ENCODE data around the gene NANOS2. TPM values are rescaled to one million over a fixed set of nuclear protein-coding genes. Genes with fewer than 3 reads are reported as not detected.

Gene NANOS2
- total and polyA plus RNA-seq, 2 of the 4 experiments (the other 2 are of a cell fraction): not detected

DNA sequence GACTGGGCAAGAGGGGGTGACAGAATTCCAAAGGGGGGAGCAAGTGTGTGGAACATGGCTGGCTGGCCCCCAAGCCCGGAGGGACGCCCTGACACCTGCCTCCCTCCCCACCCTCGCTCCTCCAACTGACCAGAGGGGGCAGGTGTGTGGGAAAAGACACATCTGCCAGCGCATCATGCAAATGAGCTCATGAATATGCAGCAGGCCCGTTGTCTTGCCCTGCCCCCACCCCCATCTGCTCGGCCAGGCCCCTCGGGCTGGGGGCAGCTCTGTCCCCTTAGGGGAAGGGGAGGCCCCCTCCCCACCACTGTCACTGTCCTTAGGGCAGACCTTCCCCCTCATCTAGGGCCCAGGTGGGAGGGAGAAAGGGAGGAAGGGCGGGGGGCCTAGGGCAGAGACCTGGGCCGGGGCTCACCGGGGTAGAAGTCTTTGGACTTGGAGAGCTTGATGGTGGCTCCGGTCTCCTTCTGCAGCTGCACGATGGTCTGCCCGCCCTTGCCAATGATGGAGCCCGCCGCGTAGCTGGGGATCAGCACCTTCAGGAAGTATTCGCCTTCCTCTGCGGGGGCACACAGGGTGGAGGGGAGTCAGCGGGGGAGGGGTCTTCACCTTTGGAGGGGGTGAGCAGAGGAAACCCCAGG is 46.1 kb upstream of the NANOS2 start:
- Histone ChIP-seq H2BK15ac (ENCODE audit: low read depth, low read length) (no peak overlapping the region), H4K8ac (ENCODE audit: low read depth in 2 of 2, low read length in 2 of 2) (no peak overlapping the region), H3K27me3 (ENCODE audit: control insufficient read depth, insufficient read depth, low read length) (peaks cover 24% of the 10 kb centered on the region), H3K36me3 (ENCODE audit: control insufficient read depth, insufficient read depth, low read length) (no peaks in the 10 kb centered on the region), H3K9me1 (ENCODE audit: insufficient read depth, low read length) (peaks cover 4% of the 10 kb centered on the region; the same call in 1 of the 2 replicates), H3K14ac (replicated peaks; ENCODE audit: low read depth, low read length) (no peak overlapping the region), H4K5ac (ENCODE audit: low read depth, low read length) (no peak overlapping the region), H3K56ac (ENCODE audit: extremely low read depth, insufficient read depth, low read length) (no peak overlapping the region), H2AK5ac (ENCODE audit: low read depth, low read length) (no peak overlapping the region), H3K23ac (ENCODE audit: low read depth, low read length) (no peak overlapping the region), H3K4me2 (ENCODE audit: low read depth, low read length) (no peak overlapping the region), H3K4ac (ENCODE audit: low read depth, low read length) (no peak overlapping the region), H2BK20ac (ENCODE audit: low read depth, low read length) (no peak overlapping the region), H2AFZ (replicated peaks; ENCODE audit: low read length, poor library complexity) (no peak overlapping the region), H4K20me1 (ENCODE audit: insufficient read depth, low read length) (no peaks in the 10 kb centered on the region; the same call in 1 of the 2 replicates), H3K4me1 (ENCODE audit: control insufficient read depth, insufficient read depth, low read length) (no peaks in the 10 kb centered on the region), H3K9ac (ENCODE audit: low read depth, low read length) (no peak overlapping the region), H2AK9ac (replicated peaks; ENCODE audit: low read depth, low read length, poor library complexity) (no peak overlapping the region), H3K9me3 (ENCODE audit: control insufficient read depth, insufficient read depth, low read length) (no peaks in the 10 kb centered on the region), H4K91ac (ENCODE audit: insufficient read depth, low read depth, low read length) (no peak overlapping the region), H2BK5ac (ENCODE audit: low read depth, low read length, poor library complexity, severe bottlenecking) (no peak overlapping the region), H3K4me3 (ENCODE audit: insufficient read depth, low read depth, low read length) (no peak overlapping the region), H3K18ac (ENCODE audit: low read depth, low read length) (no peak overlapping the region), H3K79me1 (ENCODE audit: low read depth in 1 of 2, low read length in 2 of 2) (no peaks in the 10 kb centered on the region), H2BK120ac (ENCODE audit: low read depth, low read length) (no peak overlapping the region), H3K27ac (ENCODE audit: insufficient read depth, low read length) (no peak overlapping the region)
- in situ Hi-C loops (cut with MboI; ENCODE audit: low sequenced_read_pairs): no loop called here
- WGBS, 2 experiments (ENCODE audit: extremely low coverage in 2 of 2, insufficient read length in 1 of 2): no CpG with 5 or more reads among the region's 19 CpGs
- intact Hi-C loops (cut with micrococcal nuclease): no loop called here
- ATAC-seq (ENCODE audit: low read depth) (no peak), DNase-seq (no peak)
- dilution Hi-C loops (cut with HindIII; ENCODE audit: low sequenced_read_pairs, unreplicated experiment): no loop called here
- no peak for TF ChIP-seq RAD21 (IDR thresholded peaks at IDR 0.05; ENCODE audit: low read length)
- TF ChIP-seq RCOR1 (IDR thresholded peaks at IDR 0.05; ENCODE audit: insufficient replicate concordance, low read length): no peak
- TF ChIP-seq BHLHE40 (IDR thresholded peaks at IDR 0.05; ENCODE audit: low read depth, low read length): no peak
- TF ChIP-seq CEBPB (IDR thresholded peaks at IDR 0.05; ENCODE audit: low read depth, low read length): no peak
- TF ChIP-seq MXI1 (IDR thresholded peaks at IDR 0.05; ENCODE audit: borderline replicate concordance, low read depth, low read length): no peak
- TF ChIP-seq CTCF (conservative IDR thresholded peaks at IDR 0.05; ENCODE audit: low read depth, low read length): no peak
- TF ChIP-seq, protein P1, sequence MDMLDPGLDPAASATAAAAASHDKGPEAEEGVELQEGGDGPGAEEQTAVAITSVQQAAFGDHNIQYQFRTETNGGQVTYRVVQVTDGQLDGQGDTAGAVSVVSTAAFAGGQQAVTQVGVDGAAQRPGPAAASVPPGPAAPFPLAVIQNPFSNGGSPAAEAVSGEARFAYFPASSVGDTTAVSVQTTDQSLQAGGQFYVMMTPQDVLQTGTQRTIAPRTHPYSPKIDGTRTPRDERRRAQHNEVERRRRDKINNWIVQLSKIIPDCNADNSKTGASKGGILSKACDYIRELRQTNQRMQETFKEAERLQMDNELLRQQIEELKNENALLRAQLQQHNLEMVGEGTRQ (IDR thresholded peaks at IDR 0.05; ENCODE audit: low read depth, low read length): no peak
- no peak for TF ChIP-seq CHD1 (IDR thresholded peaks at IDR 0.05; ENCODE audit: low read depth, low read length)
- no peak for TF ChIP-seq MAZ (IDR thresholded peaks at IDR 0.05; ENCODE audit: borderline replicate concordance, low read depth, low read length)
- TF ChIP-seq ELK1 (IDR thresholded peaks at IDR 0.05; ENCODE audit: borderline replicate concordance, low read depth, low read length): no peak
- TF ChIP-seq MAFK (IDR thresholded peaks at IDR 0.05; ENCODE audit: low read depth, low read length): no peak
- no peak for TF ChIP-seq POLR2A (IDR thresholded peaks at IDR 0.05; ENCODE audit: low read depth, low read length)
- no peak for TF ChIP-seq FOS (IDR thresholded peaks at IDR 0.05; ENCODE audit: low read depth, low read length)
- no peak for TF ChIP-seq NFE2L2 (IDR thresholded peaks at IDR 0.05; ENCODE audit: low read depth, low read length)
- TF ChIP-seq SMC3 (IDR thresholded peaks at IDR 0.05; ENCODE audit: low read depth, low read length): no peak
- no peak for TF ChIP-seq RFX5 (IDR thresholded peaks at IDR 0.05; ENCODE audit: low read depth, low read length)
- no TSS peak for BruUV-seq (replicated peaks)
- ChIA-PET CTCF (no interaction called here), POLR2A (ENCODE audit: unreplicated experiment) (no interaction called here)
